Esophagus squamous epithelium (tissue), 5 donors: ENCODE results near the gene OR1F1. TPM values are rescaled to one million over a fixed set of nuclear protein-coding genes. Genes with fewer than 3 reads are reported as not detected.

Experiments used
- DNase-seq: peaks from one replicate; lab custom pipeline; 2025; lab: John Stamatoyannopoulos, UW
- H3K27ac ChIP-seq, 4 donors: fragments of 200-600 bp; sonication (generic); one replicate each; pipeline ENCODE4 v1.5.1; 2016 to 2019; ENCODE audit warnings: mild to moderate bottlenecking in 1 of 4
- H3K27me3 ChIP-seq, 4 donors: fragments of 200-600 bp; sonication (generic); 1 replicate in 3 of 4; 2 replicates in 1 of 4; pipeline versions ENCODE4 v1.5.1 to v1.6.0; 2017 to 2021; ENCODE audit warnings: antibody characterized with exemption in 1 of 4
- H3K36me3 ChIP-seq, 3 donors: fragments of 200-600 bp; sonication (generic); one replicate each; pipeline ENCODE4 v1.5.1; 2016 to 2019
- H3K4me1 ChIP-seq, 3 donors: fragments of 200-600 bp; sonication (generic); one replicate each; pipeline ENCODE4 v1.5.1; 2017 to 2019
- H3K4me3 ChIP-seq, 4 donors: fragments of 200-600 bp; sonication (generic); 1 replicate in 3 of 4; 2 replicates in 1 of 4; pipeline ENCODE4 v1.5.1; 2016 to 2019; ENCODE audit warnings: mild to moderate bottlenecking in 2 of 4, moderate library complexity in 1 of 4
- H3K9me3 ChIP-seq, 3 donors: fragments of 200-600 bp; sonication (generic); one replicate each; pipeline ENCODE4 v1.5.1; 2016 to 2019
- POLR2A ChIP-seq, 4 donors: fragments of 450-650 bp; IDR thresholded peaks; one replicate each; pipeline ENCODE4 v1.6.1; 2017; ENCODE audit warnings: antibody characterized with exemption in 4 of 4, mild to moderate bottlenecking in 4 of 4, moderate library complexity in 3 of 4
- WGBS, 2 donors: methylation state at CpG; one replicate each; pipeline ENCODE4 v1.1.5; 2018; 5-methylcytosine and 5-hydroxymethylcytosine counted together
- intact Hi-C: fragments of 100-400 bp; cut with DNase I; formaldehyde crosslinking; loops from one replicate; pipeline ENCODE4 v1.15.0; 2022
- total RNA-seq, 4 donors: library from RNA; depleted of rRNA; stranded (reverse); fragments of >200 nt; gene quantifications; one replicate each; pipeline ENCODE4 v1.1.0, GENCODE V29; 2016
- TF ChIP-seq, protein P1 (sequence below), 6 experiments: fragments of 450-650 bp in 4 of 6; fragments of 200-600 bp in 2 of 6; sonication (generic) in 2 of 6; IDR thresholded peaks; one replicate each; pipeline ENCODE4 v1.5.1; 2016 to 2019; ENCODE audit warnings: antibody characterized with exemption in 6 of 6, mild to moderate bottlenecking in 4 of 6, moderate library complexity in 4 of 6
- donor health status: DM: yes; HTN: yes; CAD: no.

OR1F1 gene
- total RNA-seq, 4 donors from 2014 or later: not detected

DNA sequence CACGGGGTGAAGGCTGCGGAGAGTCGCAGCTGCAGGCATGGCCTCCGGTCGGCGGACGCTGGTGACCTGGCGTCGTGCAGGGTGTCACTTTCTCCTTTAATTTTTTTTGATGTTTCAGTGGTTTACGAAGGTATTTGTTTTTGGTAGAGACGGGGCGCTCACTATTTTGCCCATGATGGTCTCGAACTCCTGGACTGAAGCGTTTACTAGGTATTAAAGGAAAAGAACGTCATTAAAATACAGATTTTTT lies 36.1 kb upstream of the OR1F1 start:
- Histone ChIP-seq H3K4me1 (peaks cover 23 to 39% (median 24%) of the 10 kb centered on the region in 3 donors), H3K4me3 (peak overlapping the region; percentile 16 to 85 (median 67)), H3K36me3 (no peaks in the 10 kb centered on the region), H3K9me3 (no peaks in the 10 kb centered on the region), H3K27ac (peak overlapping the region in 3 of 4 donors; percentile 65 to 76 (median 68)), H3K27me3 (no peaks in the 10 kb centered on the region)
- WGBS, 2 donors: 8 to 10% methylated on average over 14 to 15 of the region's 15 CpGs
- no peak for DNase-seq
- intact Hi-C loops: no loop called here
- TF ChIP-seq POLR2A (IDR thresholded peaks at IDR 0.05): no peak
- TF ChIP-seq, protein P1, sequence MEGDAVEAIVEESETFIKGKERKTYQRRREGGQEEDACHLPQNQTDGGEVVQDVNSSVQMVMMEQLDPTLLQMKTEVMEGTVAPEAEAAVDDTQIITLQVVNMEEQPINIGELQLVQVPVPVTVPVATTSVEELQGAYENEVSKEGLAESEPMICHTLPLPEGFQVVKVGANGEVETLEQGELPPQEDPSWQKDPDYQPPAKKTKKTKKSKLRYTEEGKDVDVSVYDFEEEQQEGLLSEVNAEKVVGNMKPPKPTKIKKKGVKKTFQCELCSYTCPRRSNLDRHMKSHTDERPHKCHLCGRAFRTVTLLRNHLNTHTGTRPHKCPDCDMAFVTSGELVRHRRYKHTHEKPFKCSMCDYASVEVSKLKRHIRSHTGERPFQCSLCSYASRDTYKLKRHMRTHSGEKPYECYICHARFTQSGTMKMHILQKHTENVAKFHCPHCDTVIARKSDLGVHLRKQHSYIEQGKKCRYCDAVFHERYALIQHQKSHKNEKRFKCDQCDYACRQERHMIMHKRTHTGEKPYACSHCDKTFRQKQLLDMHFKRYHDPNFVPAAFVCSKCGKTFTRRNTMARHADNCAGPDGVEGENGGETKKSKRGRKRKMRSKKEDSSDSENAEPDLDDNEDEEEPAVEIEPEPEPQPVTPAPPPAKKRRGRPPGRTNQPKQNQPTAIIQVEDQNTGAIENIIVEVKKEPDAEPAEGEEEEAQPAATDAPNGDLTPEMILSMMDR (IDR thresholded peaks at IDR 0.05): no peak

DNA sequence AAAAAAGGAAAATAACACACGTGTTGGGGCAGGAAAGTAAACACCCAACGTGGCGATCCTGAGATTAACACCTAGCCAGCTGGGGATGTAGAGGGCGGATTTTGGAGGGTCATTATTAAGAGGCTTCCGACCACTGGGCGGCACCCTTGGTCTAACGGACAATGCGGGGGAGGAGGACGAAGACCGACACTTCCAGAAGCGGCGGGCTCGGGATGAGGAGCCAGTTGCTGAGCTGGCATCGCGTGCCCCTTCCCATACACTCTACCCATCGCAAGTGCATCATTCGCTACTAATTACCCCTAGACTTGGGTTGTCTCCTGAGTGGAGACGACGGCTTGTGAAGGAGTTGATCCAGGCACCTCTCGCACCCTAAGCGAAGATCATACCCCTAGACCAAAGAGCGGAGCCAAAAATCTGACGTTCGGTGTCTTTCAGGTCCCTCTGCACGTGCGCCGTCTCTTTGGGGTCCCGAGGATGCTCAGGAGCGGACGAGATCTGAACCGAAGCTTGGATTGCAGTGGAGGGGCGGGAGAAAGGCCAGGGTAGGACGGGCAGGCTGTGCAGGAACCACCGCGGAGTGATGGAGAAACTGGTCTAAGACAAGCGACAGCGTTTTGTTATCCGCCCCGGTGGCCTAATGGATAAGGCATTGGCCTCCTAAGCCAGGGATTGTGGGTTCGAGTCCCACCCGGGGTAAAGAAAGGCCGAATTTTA lies 35.6 kb upstream of the OR1F1 start:
- Histone ChIP-seq H3K9me3 (no peaks in the 10 kb centered on the region), H3K27me3 (no peaks in the 10 kb centered on the region), H3K27ac (peak overlapping the region; percentile 31 to 76 (median 66)), H3K36me3 (no peaks in the 10 kb centered on the region), H3K4me3 (peak overlapping the region; percentile 16 to 85 (median 67)), H3K4me1 (peaks cover 24 to 44% (median 25%) of the 10 kb centered on the region in 3 donors)
- intact Hi-C loops: no loop called here
- WGBS, 2 donors: 0 to 1% methylated on average over 27 to 28 of the region's 42 CpGs
- DNase-seq: no peak
- TF ChIP-seq, protein P1 (IDR thresholded peaks at IDR 0.05): peak in 3 of 6 experiments; percentile 12 to 27 (median 17)
- TF ChIP-seq POLR2A (IDR thresholded peaks at IDR 0.05): no peak

DNA sequence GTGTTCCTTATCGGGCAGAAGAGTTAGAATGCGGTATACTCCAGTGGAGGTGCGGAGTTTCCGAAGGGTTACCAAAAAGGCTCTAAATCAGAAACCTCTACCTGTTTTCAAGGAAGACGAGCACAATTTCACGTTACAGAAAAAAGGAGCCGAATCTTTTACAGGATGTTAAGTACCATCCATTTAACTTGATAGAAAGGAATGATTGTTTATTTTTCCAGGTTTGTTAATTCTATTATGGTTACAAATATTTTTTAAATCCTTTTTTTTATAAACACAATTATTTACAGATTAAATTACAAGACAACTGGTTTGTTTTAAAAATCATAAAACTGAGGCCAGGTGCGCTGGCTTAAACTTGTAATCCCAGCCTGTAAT lies 35.0 kb upstream of the OR1F1 start:
- DNase-seq: no peak
- peaks cover 28 to 49% (median 31%) of the 10 kb centered on the region in 3 donors for H3K4me1 ChIP-seq
- intact Hi-C loops: no loop called here
- H3K9me3 ChIP-seq: no peaks in the 10 kb centered on the region
- TF ChIP-seq POLR2A (IDR thresholded peaks at IDR 0.05): no peak
- 11 to 13% methylated on average over 7 to 8 of the region's 8 CpGs for WGBS, 2 donors
- no peaks in the 10 kb centered on the region for H3K36me3 ChIP-seq
- H3K4me3 ChIP-seq: peak overlapping the region in 3 of 4 donors; percentile 65 to 85 (median 69)
- peak overlapping the region in 3 of 4 donors; percentile 65 to 76 (median 68) for H3K27ac ChIP-seq
- no peaks in the 10 kb centered on the region for H3K27me3 ChIP-seq

DNA sequence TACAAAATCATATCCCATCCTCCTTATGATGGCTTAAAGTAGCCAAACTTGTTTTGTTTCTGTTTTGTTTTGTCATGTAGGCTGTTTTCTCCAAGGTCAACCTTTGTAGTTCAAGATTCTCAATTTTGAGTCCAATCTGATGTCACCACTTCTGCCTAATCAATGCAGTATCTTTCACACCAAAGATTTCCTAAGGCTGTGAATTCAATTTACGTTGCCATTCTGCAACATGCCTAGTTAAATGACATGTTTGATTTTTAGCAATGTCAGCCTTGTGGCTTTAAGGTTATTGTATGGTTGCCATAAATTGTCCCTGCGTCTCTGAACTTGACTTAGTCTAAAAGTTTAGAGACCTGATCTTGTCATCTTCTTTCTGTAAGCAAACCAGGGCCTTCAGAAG lies 32.8 kb upstream of the OR1F1 start:
- DNase-seq: no peak
- WGBS, 2 donors: 76 to 100% methylated on average over 2 of the region's 2 CpGs
- no peak overlapping the region for H3K27ac ChIP-seq
- TF ChIP-seq POLR2A (IDR thresholded peaks at IDR 0.05): no peak
- TF ChIP-seq, protein P1 (IDR thresholded peaks at IDR 0.05): no peak
- H3K4me3 ChIP-seq: no peak overlapping the region
- H3K4me1 ChIP-seq: peaks cover 26 to 55% (median 27%) of the 10 kb centered on the region in 3 donors
- H3K27me3 ChIP-seq: peaks cover 0 to 5% (median 0%) of the 10 kb centered on the region in 4 donors
- H3K9me3 ChIP-seq: no peaks in the 10 kb centered on the region
- H3K36me3 ChIP-seq: no peaks in the 10 kb centered on the region
- intact Hi-C loops: no loop called here

DNA sequence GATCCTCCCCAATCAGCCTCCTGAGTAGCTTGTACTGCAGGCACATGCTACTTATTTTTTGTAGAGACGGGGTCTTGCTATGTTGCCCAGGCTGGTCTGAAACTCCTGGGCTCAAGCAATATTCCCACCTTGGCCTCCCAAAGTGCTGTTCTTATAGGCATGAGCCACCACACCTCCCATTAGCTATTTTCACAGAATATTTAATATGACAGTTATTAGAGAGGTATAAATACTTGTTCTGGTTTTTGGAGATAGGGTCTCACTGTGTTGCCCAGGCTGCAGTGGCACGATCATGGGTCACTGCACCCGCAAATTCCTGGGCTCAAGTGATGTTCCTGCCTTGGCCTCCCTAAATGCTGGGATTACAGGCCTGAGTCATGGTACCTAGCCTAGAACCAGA lies 32.0 kb upstream of the OR1F1 start:
- 92 to 95% methylated on average over 2 to 3 of the region's 3 CpGs for WGBS, 2 donors

More for the DNA sequence above, 32.0 kb upstream of the OR1F1 start:
- peaks cover 0 to 8% (median 0%) of the 10 kb centered on the region in 4 donors for H3K27me3 ChIP-seq
- H3K4me1 ChIP-seq: peaks cover 23 to 52% (median 27%) of the 10 kb centered on the region in 3 donors
- intact Hi-C loops: no loop called here
- no peak overlapping the region for H3K27ac ChIP-seq
- no peak overlapping the region for H3K4me3 ChIP-seq
- DNase-seq: no peak
- H3K36me3 ChIP-seq: no peaks in the 10 kb centered on the region
- H3K9me3 ChIP-seq: no peaks in the 10 kb centered on the region
- TF ChIP-seq, protein P1 (IDR thresholded peaks at IDR 0.05): no peak
- TF ChIP-seq POLR2A (IDR thresholded peaks at IDR 0.05): no peak
